Rectal smooth muscle tissue (tissue), 1 donor: ENCODE measurements around the gene SPDYE4.
"Not testable (repeated sequence)": the region's sequence is repeated elsewhere in the genome, so short reads cannot be mapped to it uniquely, and the experiment has no call there.

ENCODE experiments used
- H3K27ac ChIP-seq: one replicate; pipeline ENCODE4 v1.7.0; 2013; ENCODE audit warnings: low read depth, low read length, inconsistent platforms
- H3K27me3 ChIP-seq: one replicate; pipeline ENCODE4 v1.7.0; 2013; ENCODE audit warnings: low read length; ENCODE audit not compliant: control insufficient read depth, insufficient read depth
- H3K36me3 ChIP-seq: one replicate; pipeline ENCODE4 v1.7.0; 2013; ENCODE audit warnings: low read length; ENCODE audit not compliant: control insufficient read depth, insufficient read depth
- H3K4me1 ChIP-seq: one replicate; pipeline ENCODE4 v1.7.0; 2013; ENCODE audit warnings: low read length; ENCODE audit not compliant: control insufficient read depth, insufficient read depth
- H3K4me3 ChIP-seq: one replicate; pipeline ENCODE4 v1.7.0; 2013; ENCODE audit warnings: low read length
- H3K9ac ChIP-seq: one replicate; pipeline ENCODE4 v1.7.0; 2013; ENCODE audit warnings: low read length

Gene SPDYE4

DNA sequence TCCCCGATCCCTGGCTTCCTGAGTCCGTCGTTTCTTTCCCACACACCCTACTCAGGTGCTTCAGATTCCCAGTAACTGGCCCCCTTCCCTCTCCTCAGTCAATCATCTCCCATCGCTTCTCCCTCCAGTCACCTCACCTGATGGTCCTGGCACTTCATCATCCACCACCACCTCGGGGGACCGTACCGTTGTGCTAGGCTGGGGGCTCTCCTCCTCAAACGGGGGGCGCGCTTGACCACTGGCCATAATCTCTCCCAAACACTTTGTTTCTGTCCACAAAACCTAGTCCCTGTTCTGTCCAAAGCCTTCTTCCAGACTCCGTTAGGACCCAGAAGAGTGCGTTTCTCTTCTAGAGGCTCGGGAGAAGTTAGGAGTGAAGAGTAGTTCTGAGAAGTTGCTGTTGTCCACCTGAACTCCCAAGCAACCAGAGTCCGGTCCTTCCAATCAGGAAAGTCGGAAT, at the start of gene SPDYE4:
Gene SPDYE4, minus strand, starts transcription at position 410 of the 460 bp plus-strand sequence. Its CDS starts 164 bp downstream, at position 246.
- H3K36me3 ChIP-seq: no peaks in the 10 kb centered on the region
- H3K4me3 ChIP-seq: no peak within 1 kb of the TSS
- H3K27ac ChIP-seq: no peak within 1 kb of the TSS
- no peaks in the 10 kb centered on the region for H3K27me3 ChIP-seq
- H3K4me1 ChIP-seq: no peaks in the 10 kb centered on the region
- H3K9ac ChIP-seq: no peak within 1 kb of the TSS

- Histone ChIP-seq H3K36me3 (no peaks in the 10 kb centered on the region), H3K4me3 (no peak overlapping the region), H3K27ac (no peak overlapping the region), H3K27me3 (no peaks in the 10 kb centered on the region), H3K9ac (no peak overlapping the region), H3K4me1 (no peaks in the 10 kb centered on the region)
These were observed 48.7 kb upstream of the SPDYE4 start for GRCh38 chr17:8806926-8807550.

GRCh38 chr17:8806253-8806925, 48.0 kb upstream of the SPDYE4 start:
- Histone ChIP-seq H3K36me3 (no peaks in the 10 kb centered on the region), H3K4me3 (no peak overlapping the region), H3K27me3 (no peaks in the 10 kb centered on the region), H3K9ac (no peak overlapping the region), H3K27ac (no peak overlapping the region), H3K4me1 (no peaks in the 10 kb centered on the region)

GRCh38 chr17:8805396-8805795, 47.0 kb upstream of the SPDYE4 start:
- H3K36me3 ChIP-seq, H3K4me1 ChIP-seq, H3K27ac ChIP-seq, H3K4me3 ChIP-seq, H3K27me3 ChIP-seq, H3K9ac ChIP-seq: not testable (repeated sequence)

- Histone ChIP-seq H3K27me3 (no peaks in the 10 kb centered on the region), H3K9ac (no peak overlapping the region), H3K4me3 (no peak overlapping the region), H3K36me3 (no peaks in the 10 kb centered on the region), H3K4me1 (no peaks in the 10 kb centered on the region), H3K27ac (no peak overlapping the region)
These were observed 45.4 kb upstream of the SPDYE4 start for GRCh38 chr17:8803531-8804420.

DNA sequence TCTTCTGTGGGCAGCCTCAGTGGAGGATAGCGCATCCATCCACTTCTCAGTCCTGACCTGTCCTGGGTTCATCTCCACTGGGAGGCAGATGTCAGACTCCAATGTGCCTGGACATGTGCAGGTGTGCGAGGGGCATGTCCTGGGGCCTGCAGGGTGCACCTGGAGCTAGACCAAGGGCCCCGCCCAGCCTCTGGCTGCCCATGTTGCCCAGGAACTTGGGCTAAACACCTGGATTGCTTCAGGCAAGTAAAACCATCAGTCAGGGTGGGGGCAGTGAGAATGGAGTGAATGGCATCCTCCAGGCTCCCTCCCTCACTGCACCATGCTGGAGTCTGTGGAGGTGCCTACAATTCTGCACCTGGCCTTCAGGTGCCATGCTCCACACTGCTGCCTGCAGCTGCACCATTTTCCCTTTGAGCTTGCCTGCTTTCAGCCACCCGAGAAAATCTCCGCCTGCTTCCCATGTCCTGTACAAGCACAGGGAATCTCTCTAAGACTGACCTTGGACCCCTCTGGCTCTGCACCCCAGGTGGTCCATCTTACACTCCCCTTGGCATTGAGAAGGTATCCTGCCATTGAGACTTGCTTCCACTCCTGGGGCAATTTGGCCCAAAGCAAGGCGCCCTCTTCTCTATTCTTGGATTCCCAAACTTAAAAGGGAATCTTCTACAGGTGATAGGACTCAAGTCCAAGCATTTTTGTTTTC, 42.9 kb upstream of the SPDYE4 start:
- Histone ChIP-seq H3K27me3 (no peaks in the 10 kb centered on the region), H3K4me3 (no peak overlapping the region), H3K9ac (no peak overlapping the region), H3K36me3 (no peaks in the 10 kb centered on the region), H3K4me1 (no peaks in the 10 kb centered on the region), H3K27ac (no peak overlapping the region)

DNA sequence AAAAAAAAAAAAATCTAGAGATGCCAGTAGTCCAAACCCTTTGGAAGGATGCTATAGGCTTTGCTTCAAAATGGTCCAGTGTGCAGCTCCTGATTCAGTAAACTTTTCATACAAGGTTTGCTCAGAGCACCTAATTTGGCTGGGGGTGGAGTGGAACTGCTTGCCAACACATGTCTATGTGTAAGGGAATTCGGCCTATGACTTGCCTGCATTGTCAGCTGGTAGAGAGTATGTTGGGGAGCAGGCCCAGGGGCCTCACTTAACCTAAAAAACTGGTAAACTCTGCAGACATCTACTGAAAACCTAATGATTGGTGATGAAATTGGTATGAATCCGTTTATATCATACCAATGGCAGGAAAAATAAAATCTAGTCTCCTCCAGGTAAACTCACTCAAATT, 42.3 kb upstream of the SPDYE4 start:
- no peaks in the 10 kb centered on the region for H3K4me1 ChIP-seq
- no peak overlapping the region for H3K9ac ChIP-seq
- H3K36me3 ChIP-seq: no peaks in the 10 kb centered on the region
- no peak overlapping the region for H3K4me3 ChIP-seq
- no peak overlapping the region for H3K27ac ChIP-seq
- H3K27me3 ChIP-seq: no peaks in the 10 kb centered on the region

- Histone ChIP-seq H3K9ac (no peak overlapping the region), H3K36me3 (no peaks in the 10 kb centered on the region), H3K27me3 (no peaks in the 10 kb centered on the region), H3K4me3 (peak overlapping the region; percentile 19), H3K27ac (no peak overlapping the region), H3K4me1 (no peaks in the 10 kb centered on the region)
These were observed 41.3 kb upstream of the SPDYE4 start for GRCh38 chr17:8799570-8800212.

DNA sequence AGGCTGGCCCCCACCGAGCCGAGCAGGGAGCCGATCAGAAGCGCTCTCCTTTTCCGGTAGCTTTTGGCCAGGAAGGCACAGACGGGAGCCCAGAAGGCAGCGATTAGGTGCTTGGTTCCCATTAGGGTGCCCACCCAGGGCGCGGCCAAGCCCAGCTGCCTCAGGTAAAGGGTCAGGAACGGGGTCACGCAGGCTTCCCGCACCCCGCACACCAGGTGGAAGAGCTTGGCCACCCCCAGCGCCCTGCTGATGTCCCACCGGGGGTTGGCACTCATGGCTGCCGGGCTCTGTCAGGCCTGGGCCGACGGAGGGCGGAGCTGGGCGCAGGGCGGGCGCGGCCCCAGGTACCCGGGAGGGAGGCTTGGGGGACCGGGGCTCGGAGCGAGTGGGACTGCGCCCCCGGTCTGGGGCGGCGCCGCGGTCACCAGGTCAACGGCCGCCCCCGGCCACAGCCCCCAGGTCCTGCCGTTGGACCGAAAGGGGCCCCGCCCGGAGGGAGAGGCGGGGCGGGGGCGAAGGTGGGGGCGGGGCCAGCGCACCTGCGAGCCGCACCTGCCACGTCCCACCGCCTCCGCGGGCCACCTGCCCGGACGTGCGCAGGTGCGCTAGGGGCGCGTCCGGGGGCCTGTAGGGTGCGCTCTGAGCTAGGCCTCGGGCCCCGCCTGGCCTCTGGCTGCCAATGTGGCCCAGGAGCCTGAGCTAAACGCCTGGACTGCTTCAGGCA, 40.7 kb upstream of the SPDYE4 start, which contains the start of gene MFSD6L:
Gene MFSD6L, minus strand, starts transcription at position 520 of the 724 bp plus-strand sequence. Its CDS starts 245 bp downstream, at position 275.
- Histone ChIP-seq H3K27ac (no peak within 1 kb of the TSS), H3K9ac (no peak within 1 kb of the TSS), H3K4me3 (peak within 1 kb of the TSS; percentile 55), H3K4me1 (no peaks in the 10 kb centered on the region), H3K27me3 (no peaks in the 10 kb centered on the region), H3K36me3 (no peaks in the 10 kb centered on the region)

- Histone ChIP-seq H3K27ac (no peak overlapping the region), H3K4me1 (no peaks in the 10 kb centered on the region), H3K9ac (no peak overlapping the region), H3K27me3 (no peaks in the 10 kb centered on the region), H3K4me3 (no peak overlapping the region), H3K36me3 (no peaks in the 10 kb centered on the region)
These were observed 40.0 kb upstream of the SPDYE4 start for GRCh38 chr17:8798176-8798845.
